Measurements from ENCODE around the gene PMM2.
"Not testable (repeated sequence)": the region's sequence is repeated elsewhere in the genome, so short reads cannot be mapped to it uniquely, and the experiment has no call there.

The PMM2 gene

GRCh38 chr16:8785408-8785807 is 12.2 kb upstream of the PMM2 start:
- DNase-seq: no peak

GRCh38 chr16:8786316-8786715 is 11.3 kb upstream of the PMM2 start:
- not testable (repeated sequence) for DNase-seq

GRCh38 chr16:8788578-8789172 is 9.0 kb upstream of the PMM2 start:
- DNase-seq: no peak

GRCh38 chr16:8795091-8795490 is 2.5 kb upstream of the PMM2 start:
- DNase-seq: no peak

- no peak for DNase-seq
These were observed 1.8 kb upstream of the PMM2 start for GRCh38 chr16:8795818-8796217.

- DNase-seq: peak in 1 of 5 experiments; percentile 55
These were observed 923 bp upstream of the PMM2 start for GRCh38 chr16:8796469-8797363.

- peak in 1 of 5 experiments; percentile 16 for DNase-seq
These were observed 512 bp downstream of the PMM2 start for GRCh38 chr16:8798174-8798527.

GRCh38 chr16:8798535-8799157 is 1.0 kb downstream of the PMM2 start:
- peak in 1 of 5 experiments; percentile 22 for DNase-seq

GRCh38 chr16:8801701-8802100 is 4.1 kb downstream of the PMM2 start:
- DNase-seq: no peak

GRCh38 chr16:8803733-8804132 is 6.1 kb downstream of the PMM2 start:
- DNase-seq: not testable (repeated sequence)

GRCh38 chr16:8804313-8804712 is 6.7 kb downstream of the PMM2 start:
- no peak for DNase-seq

GRCh38 chr16:8806272-8806983 is 8.8 kb downstream of the PMM2 start:
- no peak for DNase-seq

- no peak for DNase-seq
These were observed 9.6 kb downstream of the PMM2 start for GRCh38 chr16:8807189-8807588.

- DNase-seq: no peak
These were observed 10.4 kb downstream of the PMM2 start for GRCh38 chr16:8808009-8808408.

GRCh38 chr16:8808613-8809353 is 11.1 kb downstream of the PMM2 start:
- no peak for DNase-seq

GRCh38 chr16:8812162-8812843 is 14.7 kb downstream of the PMM2 start:
- DNase-seq: peak in 1 of 5 experiments; percentile 39

- no peak for DNase-seq
These were observed 16.6 kb downstream of the PMM2 start for GRCh38 chr16:8814095-8814806.

GRCh38 chr16:8816967-8817655 is 19.5 kb downstream of the PMM2 start:
- DNase-seq: peak in 1 of 5 experiments; percentile 87

GRCh38 chr16:8818504-8819270 is 21.0 kb downstream of the PMM2 start:
- no peak for DNase-seq

Data from T-helper 2 cell (primary cell).